GM21529 (cell line): ENCODE data around the gene SPRR2E.
"Not testable (repeated sequence)": the region's sequence is repeated elsewhere in the genome, so short reads cannot be mapped to it uniquely, and the experiment has no call there.

Experiments
- ATAC-seq: cut with Tn5 transposase; IDR thresholded peaks from one replicate; pipeline ENCODE4 v1.9.1; 2021; ENCODE audit not compliant: unreplicated experiment

Gene SPRR2E

DNA sequence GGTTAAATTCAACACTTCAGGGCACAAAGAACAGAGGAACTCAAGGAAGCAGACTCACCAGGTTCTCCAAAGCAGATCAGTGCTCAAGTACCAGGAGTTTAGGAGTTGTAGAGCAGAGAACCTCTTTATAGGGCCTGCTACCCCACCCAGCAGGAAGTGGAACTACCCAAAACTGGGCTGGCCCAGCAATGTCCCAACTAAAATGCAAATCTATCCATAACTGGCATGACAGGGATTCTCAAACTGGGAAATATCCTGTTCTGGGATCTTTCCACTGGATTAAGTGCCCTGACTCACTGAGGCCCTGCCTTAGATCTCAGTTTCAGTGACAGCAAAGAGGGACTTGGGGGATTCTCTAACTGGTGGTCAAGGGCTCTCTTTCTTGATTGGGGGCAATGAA lies at the start of gene SPRR2E:
Gene SPRR2E, minus strand, starts transcription at position 101 of the 400 bp plus-strand sequence. CDS start 775 bp downstream, outside the sequence.
- no peak for ATAC-seq

DNA sequence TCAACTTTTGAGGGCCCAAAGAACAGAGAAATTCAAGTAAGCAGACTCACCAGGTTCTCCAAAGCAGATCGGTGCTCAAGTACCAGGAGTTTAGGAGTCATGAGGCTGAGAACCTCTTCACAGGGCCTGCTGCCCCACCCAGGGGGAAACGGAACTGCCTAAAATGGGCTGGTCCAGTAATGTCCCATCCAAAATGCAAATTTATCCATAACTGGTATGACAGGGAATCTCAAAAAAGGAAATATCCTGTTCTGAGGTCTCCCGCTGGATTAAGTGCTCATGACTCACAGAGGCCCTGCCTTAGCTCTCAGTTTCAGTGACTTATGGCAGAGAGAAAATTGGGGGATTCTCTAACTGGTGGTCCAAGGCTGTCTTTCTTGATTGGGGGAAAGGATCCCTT lies 47.1 kb upstream of the SPRR2E start:
- ATAC-seq: no peak

DNA sequence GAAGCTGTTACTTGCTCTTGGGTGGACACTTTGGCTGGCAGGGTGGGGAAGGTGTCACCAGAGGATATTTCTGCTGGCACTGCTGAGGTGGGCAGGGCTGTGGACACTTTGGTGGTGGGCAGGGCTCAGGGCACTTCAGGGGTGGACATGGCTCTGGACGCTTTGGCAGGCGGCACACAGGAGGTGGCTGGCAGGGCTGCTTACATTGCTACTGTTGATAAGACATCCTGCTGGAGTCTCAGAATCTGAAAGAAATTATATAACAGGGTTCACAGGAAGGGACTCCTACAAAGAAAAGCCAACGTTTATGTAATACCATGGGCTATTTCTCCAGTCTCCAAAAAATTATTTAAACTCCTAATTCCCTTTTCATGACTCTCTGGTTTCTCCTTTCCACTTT lies 46.2 kb upstream of the SPRR2E start:
- ATAC-seq: no peak

DNA sequence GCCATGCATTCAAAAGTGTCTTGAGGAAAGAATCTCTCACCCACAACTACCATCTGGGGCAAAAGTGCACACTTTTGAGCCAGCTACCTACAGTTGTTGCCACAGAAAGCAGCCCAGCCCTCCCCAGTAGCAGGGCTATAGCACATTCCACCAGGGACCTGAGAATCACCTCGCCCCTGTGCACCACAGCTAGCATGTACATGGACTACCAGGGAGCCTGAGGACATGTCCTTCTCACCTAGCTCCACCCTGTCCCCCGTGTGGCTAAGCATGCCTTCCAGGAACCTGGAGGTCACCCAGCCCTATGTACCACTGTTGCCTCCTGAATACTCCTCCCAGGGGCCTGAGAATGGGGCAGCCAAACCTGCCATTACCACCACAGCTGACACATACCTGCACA lies 39.4 kb upstream of the SPRR2E start:
- ATAC-seq: no peak

GRCh38 chr1:153133267-153133666 lies 38.9 kb upstream of the SPRR2E start:
- ATAC-seq: no peak

DNA sequence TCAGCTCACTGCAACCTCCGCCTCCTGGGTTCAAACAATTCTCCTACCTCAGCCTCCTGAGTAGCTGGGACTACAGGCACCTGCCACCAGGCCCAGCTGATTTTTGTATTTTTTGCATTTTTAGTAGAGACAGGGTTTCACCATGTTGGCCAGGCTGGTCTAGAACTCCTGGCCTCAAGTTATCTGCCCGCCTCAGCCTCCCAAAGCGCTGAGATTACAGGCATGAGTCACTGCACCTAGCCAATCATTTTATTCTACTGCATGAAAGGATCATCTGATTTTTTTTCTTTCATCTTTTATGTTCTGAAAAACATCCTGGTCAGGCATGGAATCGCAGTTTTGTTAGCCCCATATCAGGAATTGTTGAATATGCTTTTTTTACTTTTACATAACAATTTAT lies 34.4 kb upstream of the SPRR2E start:
- ATAC-seq: not testable (repeated sequence)

DNA sequence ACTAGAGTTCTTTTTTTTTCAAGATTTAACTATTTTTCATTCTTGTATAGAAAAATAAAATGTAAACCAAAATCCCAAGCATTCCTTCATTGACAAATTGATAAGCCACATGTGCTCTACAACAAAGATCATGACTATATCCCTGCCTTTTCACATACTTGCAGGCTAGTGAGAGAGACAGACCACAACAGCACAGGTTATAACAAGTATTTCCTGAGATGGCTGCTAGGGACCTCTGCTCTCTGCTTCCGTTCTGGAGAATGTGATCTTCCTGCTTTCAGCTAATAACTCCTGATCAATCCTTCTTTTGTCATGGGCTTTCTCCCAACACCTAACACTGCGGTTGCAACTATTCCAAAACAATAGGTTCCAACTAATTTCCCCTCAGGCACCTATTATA lies 33.0 kb upstream of the SPRR2E start:
- no peak for ATAC-seq

- no peak for ATAC-seq
Observed at GRCh38 chr1:153125536-153125935, 31.2 kb upstream of the SPRR2E start.

DNA sequence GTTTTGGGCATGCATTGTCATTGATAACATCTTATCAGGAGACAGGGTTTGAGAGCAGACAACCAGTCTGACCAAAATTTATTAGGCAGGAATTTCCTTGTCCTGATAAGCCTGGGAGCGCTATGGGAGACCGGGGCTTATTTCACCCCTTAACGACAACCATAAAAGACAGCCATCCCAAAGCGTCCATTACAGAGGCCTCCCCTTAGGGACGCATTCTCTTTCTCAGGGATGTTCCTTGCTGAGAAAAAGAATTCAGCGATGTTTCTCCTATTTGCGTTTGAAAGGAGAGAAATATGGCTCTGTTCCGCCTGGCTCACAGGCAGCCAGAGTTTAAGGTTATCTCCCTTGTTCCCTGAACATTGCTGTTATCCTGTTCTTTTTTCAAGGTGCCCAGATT lies 29.5 kb upstream of the SPRR2E start:
- not testable (repeated sequence) for ATAC-seq

DNA sequence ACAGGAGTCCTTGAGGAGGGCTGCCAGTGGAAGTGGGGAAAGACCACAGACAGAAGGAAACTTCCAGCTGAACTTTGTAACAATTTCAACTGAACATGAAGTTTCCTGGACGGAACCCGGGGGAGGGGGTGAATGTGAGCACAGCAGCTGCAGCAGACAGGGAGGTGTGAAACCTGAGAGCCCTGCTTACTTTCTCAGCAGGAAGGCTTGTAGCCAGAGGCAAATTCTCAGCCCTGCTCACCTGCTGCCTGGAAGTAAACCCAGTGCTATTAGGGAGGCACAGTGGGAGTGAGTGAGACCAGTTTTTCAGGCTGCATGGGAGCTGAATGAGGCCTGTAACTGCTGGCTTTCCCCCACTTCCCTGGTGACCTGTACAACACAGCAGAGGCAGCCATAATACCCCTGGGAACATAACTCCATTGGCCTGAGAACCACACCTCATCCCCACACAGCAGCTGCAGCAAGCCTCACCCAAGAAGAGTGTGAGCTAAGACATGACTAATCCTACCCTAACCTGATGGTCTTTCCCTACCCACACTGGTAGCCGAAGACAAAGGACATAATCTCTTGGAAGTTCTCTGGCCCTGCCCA lies 28.6 kb upstream of the SPRR2E start:
- no peak for ATAC-seq

DNA sequence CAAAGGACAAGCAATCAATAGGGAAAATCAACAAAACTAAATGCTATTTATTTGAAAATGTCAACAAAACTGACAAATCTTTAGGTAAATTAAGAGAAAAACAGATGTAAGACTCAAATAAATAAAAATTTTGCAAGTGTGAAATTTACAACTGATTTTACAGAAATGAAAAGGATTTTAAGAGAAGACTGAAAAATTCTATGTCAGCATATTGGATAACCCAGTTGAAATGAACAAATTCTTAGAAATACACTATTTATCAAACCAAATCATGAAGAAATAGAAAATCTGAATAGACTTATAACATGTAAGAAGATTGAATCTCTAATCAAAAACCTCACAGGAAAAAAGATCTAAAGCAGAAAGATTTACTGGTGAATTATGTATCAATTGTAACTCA lies 26.6 kb upstream of the SPRR2E start:
- no peak for ATAC-seq

DNA sequence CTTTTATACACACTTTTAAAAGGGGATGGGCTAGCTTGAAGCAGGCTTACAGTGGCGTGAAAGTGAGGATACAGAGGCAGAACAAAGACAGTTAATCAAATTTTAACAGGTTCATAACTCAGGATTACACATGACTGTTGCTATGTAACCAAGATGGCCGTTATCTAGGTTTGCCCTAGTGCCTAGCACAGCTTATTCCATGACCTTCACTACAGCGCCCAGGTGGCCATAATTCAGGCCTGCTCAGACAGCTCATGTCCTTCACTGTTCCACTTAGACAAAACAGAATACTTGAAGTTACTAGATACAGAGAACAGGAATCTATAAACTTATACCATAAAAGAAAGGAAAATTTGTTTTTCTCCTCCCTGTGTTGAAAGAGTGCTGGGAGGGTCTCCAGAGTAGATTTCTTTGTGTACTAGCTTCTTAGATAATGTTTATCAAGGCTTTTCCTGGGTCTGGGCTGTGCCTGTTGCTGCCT lies 25.2 kb upstream of the SPRR2E start:
- ATAC-seq: no peak

DNA sequence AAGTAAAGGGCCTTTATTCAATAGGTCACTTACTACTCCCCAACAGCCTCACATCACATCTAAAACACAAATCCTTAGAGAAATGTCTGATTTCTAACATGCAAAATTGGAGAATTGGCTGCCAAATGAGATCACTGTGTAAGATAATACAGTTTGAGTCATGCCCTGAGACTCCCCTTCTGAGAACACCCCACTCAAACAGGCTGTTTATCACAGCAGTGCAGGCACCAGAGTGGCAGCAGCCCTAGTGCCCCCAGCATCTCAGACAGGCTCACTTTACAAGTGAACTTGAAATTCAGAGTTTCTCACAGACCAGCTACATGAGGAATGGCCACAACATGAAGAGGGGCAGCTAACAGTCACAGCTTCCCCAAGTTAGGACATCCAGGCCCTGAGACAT lies 20.9 kb upstream of the SPRR2E start:
- not testable (repeated sequence) for ATAC-seq

GRCh38 chr1:153113416-153113815 lies 19.1 kb upstream of the SPRR2E start, which contains the start of gene SPRR2F:
TSS of gene SPRR2F (minus strand) at chr1:153113516. CDS start at chr1:153112733, 783 bp downstream.
- no peak for ATAC-seq

GRCh38 chr1:153112454-153112853 lies 18.1 kb upstream of the SPRR2E start:
- not testable (repeated sequence) for ATAC-seq

- no peak for ATAC-seq
Observed at GRCh38 chr1:153100245-153100644, 5.9 kb upstream of the SPRR2E start.

- ATAC-seq: no peak
Observed at GRCh38 chr1:153099461-153100045, 5.2 kb upstream of the SPRR2E start.

GRCh38 chr1:153095764-153096163 lies 1.4 kb upstream of the SPRR2E start:
- ATAC-seq: no peak

- no peak for ATAC-seq
Observed at GRCh38 chr1:153087652-153088051, 6.7 kb downstream of the SPRR2E start.

GRCh38 chr1:153081736-153082135 lies 12.6 kb downstream of the SPRR2E start:
- no peak for ATAC-seq

- no peak for ATAC-seq
Observed at GRCh38 chr1:153072806-153073726, 21.3 kb downstream of the SPRR2E start.

DNA sequence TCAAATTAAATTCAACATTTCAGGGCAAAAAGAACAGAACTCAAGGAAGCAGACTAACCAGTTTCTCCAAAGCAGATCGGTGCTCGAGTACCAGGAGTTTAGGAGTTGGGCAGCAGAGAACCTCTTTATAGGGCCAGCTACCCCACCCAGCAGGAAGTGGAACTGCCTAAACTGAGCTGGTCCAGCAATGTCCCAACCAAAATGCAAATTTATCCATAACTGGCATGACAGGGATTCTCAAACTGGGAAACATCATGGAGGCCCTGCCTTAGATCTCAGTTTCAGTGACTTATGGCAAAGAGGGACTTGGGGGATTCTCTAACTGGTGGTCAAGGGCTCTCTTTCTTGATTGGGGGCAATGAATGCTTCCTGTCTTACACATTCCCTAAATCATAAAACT lies 22.8 kb downstream of the SPRR2E start, which contains the start of gene SPRR2B:
Gene SPRR2B, minus strand, starts transcription at position 101 of the 400 bp plus-strand sequence. CDS start 772 bp downstream, outside the sequence.
- ATAC-seq: no peak
